HepG2 (cell line): Measurements from ENCODE around the gene LPCAT4. TPM values are rescaled to one million over a fixed set of nuclear protein-coding genes. Genes with fewer than 3 reads are reported as not detected.
A peak's percentile ranks its signal among the peaks of the same experiment; 100 is the strongest.

Experiments
- NFKBIZ ChIP-seq: IDR thresholded peaks from 2 replicates; pipeline ENCODE4 v1.6.1; 2018; ENCODE audit warnings: missing genetic modification reagents, missing compliant biosample characterization
- PPARG ChIP-seq: conservative IDR thresholded peaks from 2 replicates; pipeline ENCODE4 v1.6.1; 2016; ENCODE audit warnings: missing biosample characterization, missing genetic modification reagents
- SNAI1 ChIP-seq: sonication (generic); formaldehyde crosslinking; IDR thresholded peaks from 2 replicates; pipeline ENCODE4 v1.5.0; 2020; ENCODE audit warnings: mild to moderate bottlenecking, missing genetic modification reagents, borderline replicate concordance
- TCF12 ChIP-seq, 2 experiments: fragments of 450-650 bp in 1 of 2; sonication (generic) in 1 of 2; formaldehyde crosslinking in 1 of 2; IDR thresholded peaks; 2 replicates each; pipeline versions ENCODE4 v1.6.1 to v1.8.0; 2017 to 2022; ENCODE audit warnings: antibody characterized with exemption in 1 of 2, mild to moderate bottlenecking in 1 of 2, missing genetic modification reagents in 1 of 2, moderate library complexity in 1 of 2
- TEAD2 ChIP-seq: sonication (generic); formaldehyde crosslinking; IDR thresholded peaks from 2 replicates; pipeline ENCODE4 v1.9.0; 2021; ENCODE audit warnings: missing genetic modification reagents
- TEAD3 ChIP-seq: optimal IDR thresholded peaks from 2 replicates; pipeline ENCODE3; 2016; ENCODE audit warnings: borderline replicate concordance
- TMF1 ChIP-seq: sonication (generic); formaldehyde crosslinking; IDR thresholded peaks from 2 replicates; pipeline ENCODE4 v1.8.1; 2022; ENCODE audit warnings: low read depth, missing genetic modification reagents
- ZNF468 ChIP-seq: sonication (generic); formaldehyde crosslinking; IDR thresholded peaks from 2 replicates; pipeline ENCODE4 v1.8.0; 2022; ENCODE audit warnings: mild to moderate bottlenecking, moderate library complexity, missing genetic modification reagents
- ZNF780A ChIP-seq: sonication (generic); formaldehyde crosslinking; IDR thresholded peaks from 2 replicates; pipeline ENCODE4 v1.8.0; 2022; ENCODE audit warnings: mild to moderate bottlenecking, missing genetic modification reagents, moderate library complexity
- polyA plus RNA-seq, 8 experiments: library from polyadenylated mRNA; depleted of rRNA in 3 of 8; stranded (reverse) in 7 of 8; unstranded in 1 of 8; fragments of >200 nt; fragmentation: Illumina TruSeq in 4 of 8; extraction: Trizol in 4 of 8; gene quantifications; 2 replicates each; pipeline versions ENCODE4 v1.2.1 to v1.2.3, GENCODE V29; 2011 to 2016; ENCODE audit warnings: low read depth in 4 of 8, missing spikeins in 1 of 8, mixed read lengths in 1 of 8; ENCODE audit not compliant: insufficient read depth in 1 of 8
- total RNA-seq, 5 experiments: library from RNA; depleted of rRNA; stranded (reverse); fragments of >200 nt; fragmentation: Illumina TruSeq; extraction: Trizol; gene quantifications; 2 replicates each; pipeline ENCODE4 v1.2.3, GENCODE V29; 2016; ENCODE audit warnings: low read depth in 1 of 5
- TF ChIP-seq, protein P1 (sequence below): IDR thresholded peaks from 2 replicates; pipeline ENCODE4 v1.6.1; 2016; ENCODE audit warnings: missing compliant biosample characterization, missing genetic modification reagents, borderline replicate concordance
- TF ChIP-seq, protein P2 (sequence below): sonication (generic); formaldehyde crosslinking; IDR thresholded peaks from one replicate; pipeline ENCODE4 v1.5.1; 2020; ENCODE audit warnings: mild to moderate bottlenecking, missing genetic modification reagents; ENCODE audit errors: not compliant biosample characterization
- TF ChIP-seq, protein P3 (sequence below): sonication (generic); formaldehyde crosslinking; IDR thresholded peaks from 2 replicates; pipeline ENCODE4 v1.8.0; 2022; ENCODE audit warnings: mild to moderate bottlenecking, missing genetic modification reagents, moderate library complexity
- TF ChIP-seq, protein P4 (sequence below): IDR thresholded peaks from 2 replicates; pipeline ENCODE4 v1.6.1; 2016

LPCAT4 gene
- total and polyA plus RNA-seq, 2 of the 13 experiments (the other 11 are each of a cell fraction or from before 2014, with no cell fraction given) = 8.1 to 57.1 TPM

DNA sequence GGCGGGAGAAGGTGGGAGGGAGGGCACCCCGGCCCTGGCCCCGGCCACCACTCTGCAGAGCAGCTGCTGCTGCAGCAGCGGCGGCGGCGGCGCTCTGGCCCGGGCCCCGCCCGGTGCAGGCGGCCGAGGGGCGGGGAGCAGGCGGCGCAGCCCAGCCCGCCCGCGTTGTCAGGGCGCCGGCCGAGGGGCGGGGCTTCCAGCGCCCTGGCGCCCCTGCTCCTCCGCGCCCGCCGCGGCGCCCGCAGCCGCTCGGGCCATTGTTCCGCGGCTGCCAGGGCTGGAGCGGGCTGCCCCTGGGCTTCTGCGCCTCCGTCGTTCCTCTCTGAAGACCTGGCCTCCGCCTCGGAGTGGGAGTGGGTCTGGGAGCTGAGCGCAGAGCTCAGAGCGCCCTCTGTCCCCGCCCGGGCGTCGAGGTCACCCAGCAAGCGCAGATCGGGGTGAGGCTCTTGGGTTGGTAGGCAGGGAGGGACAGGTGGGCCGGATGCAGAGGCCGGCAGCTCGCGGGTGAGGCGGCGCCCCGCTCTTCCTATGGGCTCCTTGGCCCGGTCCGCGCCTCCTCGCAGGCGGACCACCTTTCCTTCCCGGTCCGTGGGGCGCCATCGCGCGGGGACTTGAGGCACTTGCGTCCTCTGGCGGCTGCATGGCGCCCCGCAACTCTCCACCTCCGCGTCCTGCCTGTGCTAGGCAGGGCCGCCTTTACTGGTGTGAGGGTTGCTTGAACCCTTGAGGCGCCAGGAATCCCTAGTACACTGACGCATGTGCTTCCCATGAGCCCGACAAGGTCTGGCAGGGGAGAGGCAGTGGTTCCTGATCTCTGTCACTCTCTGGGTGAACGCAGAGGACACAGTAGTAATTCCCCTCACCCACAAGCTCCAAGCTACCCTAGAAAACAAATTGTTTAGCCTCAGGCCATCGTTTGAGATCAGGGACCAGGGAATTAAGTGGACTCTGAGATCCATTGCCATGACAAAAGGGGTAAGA, at the start of gene LPCAT4 (continued):
- TF ChIP-seq SNAI1 (CRISPR knock-in tag) (no peak), TCF12 (IDR thresholded peaks at IDR 0.05) (no peak), TCF12 (CRISPR knock-in tag; IDR thresholded peaks at IDR 0.05) (peak; percentile 73; the same call in 1 of the 2 replicates), TEAD2 (no peak), TMF1 (CRISPR knock-in tag) (peak; percentile 53; the same call in 1 of the 2 replicates), ZNF468 (0 out of 2 replicates have a peak, but pooled peaks have one; percentile 20), NFKBIZ (CRISPR knock-in tag) (no peak), PPARG (CRISPR knock-in tag) (0 out of 2 replicates have a peak, but pooled peaks have one; percentile 12), ZNF780A (CRISPR knock-in tag) (no peak), TEAD3 (CRISPR knock-in tag) (peak; percentile 35)
- TF ChIP-seq, protein P1, sequence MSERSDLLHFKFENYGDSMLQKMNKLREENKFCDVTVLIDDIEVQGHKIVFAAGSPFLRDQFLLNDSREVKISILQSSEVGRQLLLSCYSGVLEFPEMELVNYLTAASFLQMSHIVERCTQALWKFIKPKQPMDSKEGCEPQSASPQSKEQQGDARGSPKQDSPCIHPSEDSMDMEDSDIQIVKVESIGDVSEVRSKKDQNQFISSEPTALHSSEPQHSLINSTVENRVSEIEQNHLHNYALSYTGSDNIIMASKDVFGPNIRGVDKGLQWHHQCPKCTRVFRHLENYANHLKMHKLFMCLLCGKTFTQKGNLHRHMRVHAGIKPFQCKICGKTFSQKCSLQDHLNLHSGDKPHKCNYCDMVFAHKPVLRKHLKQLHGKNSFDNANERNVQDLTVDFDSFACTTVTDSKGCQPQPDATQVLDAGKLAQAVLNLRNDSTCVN (CRISPR knock-in tag) = no peak
- TF ChIP-seq, protein P2, sequence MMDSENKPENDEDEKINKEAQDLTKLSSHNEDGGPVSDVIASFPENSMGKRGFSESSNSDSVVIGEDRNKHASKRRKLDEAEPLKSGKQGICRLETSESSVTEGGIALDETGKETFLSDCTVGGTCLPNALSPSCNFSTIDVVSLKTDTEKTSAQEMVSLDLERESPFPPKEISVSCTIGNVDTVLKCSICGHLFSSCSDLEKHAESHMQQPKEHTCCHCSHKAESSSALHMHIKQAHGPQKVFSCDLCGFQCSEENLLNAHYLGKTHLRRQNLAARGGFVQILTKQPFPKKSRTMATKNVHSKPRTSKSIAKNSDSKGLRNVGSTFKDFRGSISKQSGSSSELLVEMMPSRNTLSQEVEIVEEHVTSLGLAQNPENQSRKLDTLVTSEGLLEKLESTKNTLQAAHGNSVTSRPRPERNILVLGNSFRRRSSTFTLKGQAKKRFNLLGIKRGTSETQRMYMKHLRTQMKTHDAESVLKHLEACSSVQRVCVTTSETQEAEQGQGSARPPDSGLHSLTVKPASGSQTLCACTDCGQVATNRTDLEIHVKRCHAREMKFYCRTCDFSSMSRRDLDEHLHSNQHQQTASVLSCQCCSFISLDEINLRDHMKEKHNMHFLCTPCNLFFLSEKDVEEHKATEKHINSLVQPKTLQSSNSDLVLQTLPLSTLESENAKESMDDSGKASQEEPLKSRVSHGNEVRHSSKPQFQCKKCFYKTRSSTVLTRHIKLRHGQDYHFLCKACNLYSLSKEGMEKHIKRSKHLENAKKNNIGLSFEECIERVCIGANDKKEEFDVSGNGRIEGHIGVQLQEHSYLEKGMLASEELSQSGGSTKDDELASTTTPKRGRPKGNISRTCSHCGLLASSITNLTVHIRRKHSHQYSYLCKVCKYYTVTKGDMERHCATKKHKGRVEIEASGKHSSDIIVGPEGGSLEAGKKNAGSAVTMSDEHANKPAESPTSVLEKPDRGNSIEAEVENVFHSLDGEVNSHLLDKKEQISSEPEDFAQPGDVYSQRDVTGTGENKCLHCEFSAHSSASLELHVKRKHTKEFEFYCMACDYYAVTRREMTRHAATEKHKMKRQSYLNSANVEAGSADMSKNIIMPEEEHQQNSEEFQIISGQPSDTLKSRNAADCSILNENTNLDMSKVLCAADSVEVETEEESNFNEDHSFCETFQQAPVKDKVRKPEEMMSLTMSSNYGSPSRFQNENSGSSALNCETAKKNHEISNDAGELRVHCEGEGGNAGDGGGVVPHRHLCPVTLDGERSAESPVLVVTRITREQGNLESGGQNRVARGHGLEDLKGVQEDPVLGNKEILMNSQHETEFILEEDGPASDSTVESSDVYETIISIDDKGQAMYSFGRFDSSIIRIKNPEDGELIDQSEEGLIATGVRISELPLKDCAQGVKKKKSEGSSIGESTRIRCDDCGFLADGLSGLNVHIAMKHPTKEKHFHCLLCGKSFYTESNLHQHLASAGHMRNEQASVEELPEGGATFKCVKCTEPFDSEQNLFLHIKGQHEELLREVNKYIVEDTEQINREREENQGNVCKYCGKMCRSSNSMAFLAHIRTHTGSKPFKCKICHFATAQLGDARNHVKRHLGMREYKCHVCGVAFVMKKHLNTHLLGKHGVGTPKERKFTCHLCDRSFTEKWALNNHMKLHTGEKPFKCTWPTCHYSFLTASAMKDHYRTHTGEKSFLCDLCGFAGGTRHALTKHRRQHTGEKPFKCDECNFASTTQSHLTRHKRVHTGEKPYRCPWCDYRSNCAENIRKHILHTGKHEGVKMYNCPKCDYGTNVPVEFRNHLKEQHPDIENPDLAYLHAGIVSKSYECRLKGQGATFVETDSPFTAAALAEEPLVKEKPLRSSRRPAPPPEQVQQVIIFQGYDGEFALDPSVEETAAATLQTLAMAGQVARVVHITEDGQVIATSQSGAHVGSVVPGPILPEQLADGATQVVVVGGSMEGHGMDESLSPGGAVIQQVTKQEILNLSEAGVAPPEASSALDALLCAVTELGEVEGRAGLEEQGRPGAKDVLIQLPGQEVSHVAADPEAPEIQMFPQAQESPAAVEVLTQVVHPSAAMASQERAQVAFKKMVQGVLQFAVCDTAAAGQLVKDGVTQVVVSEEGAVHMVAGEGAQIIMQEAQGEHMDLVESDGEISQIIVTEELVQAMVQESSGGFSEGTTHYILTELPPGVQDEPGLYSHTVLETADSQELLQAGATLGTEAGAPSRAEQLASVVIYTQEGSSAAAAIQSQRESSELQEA (CRISPR knock-in tag) = peak; percentile 79
- TF ChIP-seq, protein P3, sequence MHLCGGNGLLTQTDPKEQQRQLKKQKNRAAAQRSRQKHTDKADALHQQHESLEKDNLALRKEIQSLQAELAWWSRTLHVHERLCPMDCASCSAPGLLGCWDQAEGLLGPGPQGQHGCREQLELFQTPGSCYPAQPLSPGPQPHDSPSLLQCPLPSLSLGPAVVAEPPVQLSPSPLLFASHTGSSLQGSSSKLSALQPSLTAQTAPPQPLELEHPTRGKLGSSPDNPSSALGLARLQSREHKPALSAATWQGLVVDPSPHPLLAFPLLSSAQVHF (CRISPR knock-in tag) = no peak
- TF ChIP-seq, protein P4, sequence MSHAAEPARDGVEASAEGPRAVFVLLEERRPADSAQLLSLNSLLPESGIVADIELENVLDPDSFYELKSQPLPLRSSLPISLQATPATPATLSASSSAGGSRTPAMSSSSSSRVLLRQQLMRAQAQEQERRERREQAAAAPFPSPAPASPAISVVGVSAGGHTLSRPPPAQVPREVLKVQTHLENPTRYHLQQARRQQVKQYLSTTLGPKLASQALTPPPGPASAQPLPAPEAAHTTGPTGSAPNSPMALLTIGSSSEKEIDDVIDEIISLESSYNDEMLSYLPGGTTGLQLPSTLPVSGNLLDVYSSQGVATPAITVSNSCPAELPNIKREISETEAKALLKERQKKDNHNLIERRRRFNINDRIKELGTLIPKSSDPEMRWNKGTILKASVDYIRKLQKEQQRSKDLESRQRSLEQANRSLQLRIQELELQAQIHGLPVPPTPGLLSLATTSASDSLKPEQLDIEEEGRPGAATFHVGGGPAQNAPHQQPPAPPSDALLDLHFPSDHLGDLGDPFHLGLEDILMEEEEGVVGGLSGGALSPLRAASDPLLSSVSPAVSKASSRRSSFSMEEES (CRISPR knock-in tag) = peak; percentile 57; the same call in 1 of the 2 replicates
